Measurements from ENCODE around the gene PCDHA6. TPM values are rescaled to one million over a fixed set of nuclear protein-coding genes. Genes with fewer than 3 reads are reported as not detected.

Gene PCDHA6
- total and polyA plus RNA-seq, 2 experiments from 2014 or later: 0.27 to 3.2 TPM

- H3K9me3 ChIP-seq (ENCODE audit: low read depth): peaks cover 11% of the 10 kb centered on the region
- no peaks in the 10 kb centered on the region for H3K79me2 ChIP-seq
- H3K4me1 ChIP-seq (ENCODE audit: insufficient read depth): no peaks in the 10 kb centered on the region
- H3K4me2 ChIP-seq: no peak overlapping the region
- H3K9me2 ChIP-seq (replicated peaks; ENCODE audit: insufficient read depth): no peaks in the 10 kb centered on the region
- H3K27ac ChIP-seq: no peak overlapping the region
- no peaks in the 10 kb centered on the region for H3K27me3 ChIP-seq
- H3K36me3 ChIP-seq (replicated peaks; ENCODE audit: insufficient read depth, low read depth): no peaks in the 10 kb centered on the region
- H2AFZ ChIP-seq: no peak overlapping the region
- WGBS (ENCODE audit: low lambda C conversion rate, missing lambda C conversion rate): 98% methylated on average over 20 of the region's 22 CpGs
- no peak for TF ChIP-seq EZH2 (IDR thresholded peaks at IDR 0.05; ENCODE audit: borderline replicate concordance)
- no peak for DNase-seq (ENCODE audit: low spot score)
- H4K20me1 ChIP-seq (ENCODE audit: insufficient read depth, poor library complexity, severe bottlenecking): no peaks in the 10 kb centered on the region
- H3K4me3 ChIP-seq: no peak overlapping the region
These were observed 30.2 kb downstream of the PCDHA6 start for GRCh38 chr5:140857987-140858240.

DNA sequence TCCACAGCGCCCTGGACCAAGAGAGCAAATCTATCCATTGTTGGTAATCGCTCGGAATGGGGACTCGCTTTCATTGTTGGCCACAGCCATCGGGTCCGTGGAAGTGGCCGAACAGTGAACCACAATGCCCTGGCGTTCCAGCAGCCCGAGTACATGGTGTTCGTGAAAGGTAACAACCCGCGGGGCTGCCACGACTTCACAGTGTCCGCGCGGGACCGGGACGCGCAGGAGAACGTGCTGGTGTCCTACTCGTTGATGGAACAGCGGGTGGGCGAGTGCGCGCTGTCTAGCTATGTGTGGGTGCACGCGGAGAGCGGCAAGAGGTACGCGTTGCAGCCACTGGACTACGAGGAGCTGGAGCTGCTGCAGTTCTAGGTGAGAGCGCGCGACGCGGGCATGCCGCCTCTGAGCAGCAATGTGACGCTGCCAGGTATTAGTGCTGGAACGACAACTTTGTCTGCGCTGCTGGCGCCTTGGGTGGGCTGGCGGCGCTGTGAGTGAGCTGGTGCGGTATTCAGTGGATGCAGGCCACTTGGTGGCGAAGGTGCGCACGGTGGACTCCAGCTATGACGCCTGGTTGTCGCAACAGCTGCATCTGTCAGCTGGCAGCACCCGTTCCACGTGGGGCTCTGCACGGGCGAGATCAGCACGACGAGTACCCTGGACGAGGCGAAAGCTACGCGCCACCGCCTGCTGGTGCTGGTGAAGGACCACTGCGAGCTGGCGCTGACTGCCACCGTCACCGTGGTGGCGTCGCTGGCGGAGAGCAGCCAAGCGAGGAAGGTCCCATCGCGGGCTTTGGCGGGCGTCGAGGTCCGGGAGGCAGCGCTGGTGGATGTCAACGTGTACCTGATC lies 34.9 kb downstream of the PCDHA6 start:
- Histone ChIP-seq H3K4me2 (no peak overlapping the region), H3K27me3 (no peaks in the 10 kb centered on the region), H3K27ac (no peak overlapping the region), H3K4me1 (ENCODE audit: insufficient read depth) (no peaks in the 10 kb centered on the region), H3K9me2 (replicated peaks; ENCODE audit: insufficient read depth) (no peaks in the 10 kb centered on the region), H3K9me3 (ENCODE audit: low read depth) (peaks cover 11% of the 10 kb centered on the region), H2AFZ (no peak overlapping the region), H4K20me1 (ENCODE audit: insufficient read depth, poor library complexity, severe bottlenecking) (no peaks in the 10 kb centered on the region), H3K4me3 (no peak overlapping the region), H3K36me3 (replicated peaks; ENCODE audit: insufficient read depth, low read depth) (no peaks in the 10 kb centered on the region), H3K79me2 (peaks cover 5% of the 10 kb centered on the region)
- DNase-seq (ENCODE audit: low spot score): no peak
- TF ChIP-seq, protein P1, sequence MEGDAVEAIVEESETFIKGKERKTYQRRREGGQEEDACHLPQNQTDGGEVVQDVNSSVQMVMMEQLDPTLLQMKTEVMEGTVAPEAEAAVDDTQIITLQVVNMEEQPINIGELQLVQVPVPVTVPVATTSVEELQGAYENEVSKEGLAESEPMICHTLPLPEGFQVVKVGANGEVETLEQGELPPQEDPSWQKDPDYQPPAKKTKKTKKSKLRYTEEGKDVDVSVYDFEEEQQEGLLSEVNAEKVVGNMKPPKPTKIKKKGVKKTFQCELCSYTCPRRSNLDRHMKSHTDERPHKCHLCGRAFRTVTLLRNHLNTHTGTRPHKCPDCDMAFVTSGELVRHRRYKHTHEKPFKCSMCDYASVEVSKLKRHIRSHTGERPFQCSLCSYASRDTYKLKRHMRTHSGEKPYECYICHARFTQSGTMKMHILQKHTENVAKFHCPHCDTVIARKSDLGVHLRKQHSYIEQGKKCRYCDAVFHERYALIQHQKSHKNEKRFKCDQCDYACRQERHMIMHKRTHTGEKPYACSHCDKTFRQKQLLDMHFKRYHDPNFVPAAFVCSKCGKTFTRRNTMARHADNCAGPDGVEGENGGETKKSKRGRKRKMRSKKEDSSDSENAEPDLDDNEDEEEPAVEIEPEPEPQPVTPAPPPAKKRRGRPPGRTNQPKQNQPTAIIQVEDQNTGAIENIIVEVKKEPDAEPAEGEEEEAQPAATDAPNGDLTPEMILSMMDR (IDR thresholded peaks at IDR 0.05; ENCODE audit: poor library complexity): no peak
- no peak for TF ChIP-seq EZH2 (IDR thresholded peaks at IDR 0.05; ENCODE audit: borderline replicate concordance)
- 99% methylated on average over 75 of the region's 76 CpGs for WGBS (ENCODE audit: low lambda C conversion rate, missing lambda C conversion rate)

DNA sequence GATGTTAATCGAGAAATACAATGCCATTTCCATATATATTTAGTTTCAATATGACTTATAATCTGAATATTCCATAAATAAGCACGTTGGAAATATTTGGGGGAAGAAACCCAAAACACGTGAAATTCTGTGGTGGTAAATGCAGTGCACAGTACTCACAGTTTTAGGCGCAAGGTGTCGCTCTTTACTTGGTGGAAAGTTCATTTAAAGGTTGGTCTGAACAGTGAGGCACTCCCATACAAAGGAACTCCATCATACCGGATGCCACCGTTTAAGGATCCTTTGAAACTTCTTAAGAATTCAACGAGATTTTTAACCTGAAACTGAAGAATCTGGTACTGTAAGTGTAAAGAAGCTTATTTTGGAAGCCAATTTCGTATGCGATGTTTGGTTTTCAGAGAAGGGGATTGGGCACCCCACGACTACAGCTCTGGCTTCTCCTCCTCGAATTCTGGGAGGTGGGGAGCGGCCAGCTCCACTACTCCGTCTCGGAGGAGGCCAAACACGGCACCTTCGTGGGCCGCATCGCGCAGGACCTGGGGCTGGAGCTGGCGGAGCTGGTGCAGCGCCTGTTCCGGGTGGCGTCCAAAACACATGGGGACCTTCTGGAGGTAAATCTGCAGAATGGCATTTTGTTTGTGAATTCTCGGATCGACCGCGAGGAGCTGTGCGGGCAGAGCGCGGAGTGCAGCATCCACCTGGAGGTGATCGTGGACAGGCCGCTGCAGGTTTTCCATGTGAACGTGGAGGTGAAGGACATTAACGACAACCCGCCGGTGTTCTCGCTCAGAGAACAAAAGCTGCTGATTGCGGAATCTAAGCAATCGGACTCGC lies 41.2 kb downstream of the PCDHA6 start, which contains the start of gene PCDHA11:
Gene PCDHA11, plus strand, starts transcription at position 237 of the 834 bp plus-strand sequence. Its CDS starts 147 bp downstream, at position 384.
- H3K79me2 ChIP-seq: peaks cover 11% of the 10 kb centered on the region
- H3K36me3 ChIP-seq (replicated peaks; ENCODE audit: insufficient read depth, low read depth): no peaks in the 10 kb centered on the region
- WGBS (ENCODE audit: low lambda C conversion rate, missing lambda C conversion rate): 75% methylated on average over 41 of the region's 41 CpGs
- no peaks in the 10 kb centered on the region for H3K9me2 ChIP-seq (replicated peaks; ENCODE audit: insufficient read depth)
- H2AFZ ChIP-seq: no peak within 1 kb of the TSS
- no peak within 1 kb of the TSS for H3K27ac ChIP-seq
- H3K9me3 ChIP-seq (ENCODE audit: low read depth): peaks cover 16% of the 10 kb centered on the region
- no peak for TF ChIP-seq EZH2 (IDR thresholded peaks at IDR 0.05; ENCODE audit: borderline replicate concordance)
- TF ChIP-seq, protein P1 (IDR thresholded peaks at IDR 0.05; ENCODE audit: poor library complexity): peak; percentile 19
- no peak within 1 kb of the TSS for H3K4me3 ChIP-seq
- DNase-seq (ENCODE audit: low spot score): no peak
- peak within 1 kb of the TSS; percentile 54 for H3K4me2 ChIP-seq
- H3K27me3 ChIP-seq: no peaks in the 10 kb centered on the region
- H4K20me1 ChIP-seq (ENCODE audit: insufficient read depth, poor library complexity, severe bottlenecking): no peaks in the 10 kb centered on the region
- no peaks in the 10 kb centered on the region for H3K4me1 ChIP-seq (ENCODE audit: insufficient read depth)

DNA sequence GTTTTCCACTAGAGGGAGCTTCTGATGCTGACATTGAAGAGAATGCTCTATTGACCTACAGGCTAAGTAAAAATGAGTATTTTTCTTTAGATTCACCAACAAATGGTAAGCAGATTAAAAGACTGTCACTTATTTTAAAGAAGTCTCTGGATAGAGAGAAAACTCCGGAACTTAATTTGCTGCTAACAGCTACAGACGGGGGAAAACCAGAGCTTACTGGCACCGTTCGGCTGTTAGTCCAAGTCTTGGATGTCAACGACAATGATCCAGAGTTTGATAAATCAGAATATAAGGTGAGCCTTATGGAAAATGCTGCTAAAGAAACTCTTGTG lies 41.8 kb downstream of the PCDHA6 start:
- Histone ChIP-seq H3K4me3 (no peak overlapping the region), H2AFZ (no peak overlapping the region), H4K20me1 (ENCODE audit: insufficient read depth, poor library complexity, severe bottlenecking) (no peaks in the 10 kb centered on the region), H3K9me2 (replicated peaks; ENCODE audit: insufficient read depth) (no peaks in the 10 kb centered on the region), H3K79me2 (peaks cover 11% of the 10 kb centered on the region), H3K36me3 (replicated peaks; ENCODE audit: insufficient read depth, low read depth) (no peaks in the 10 kb centered on the region), H3K4me1 (ENCODE audit: insufficient read depth) (no peaks in the 10 kb centered on the region), H3K4me2 (peak overlapping the region; percentile 54), H3K27ac (no peak overlapping the region), H3K27me3 (no peaks in the 10 kb centered on the region), H3K9me3 (ENCODE audit: low read depth) (peaks cover 16% of the 10 kb centered on the region)
- no peak for DNase-seq (ENCODE audit: low spot score)
- WGBS (ENCODE audit: low lambda C conversion rate, missing lambda C conversion rate): 95% methylated on average over 5 of the region's 5 CpGs
- TF ChIP-seq EZH2 (IDR thresholded peaks at IDR 0.05; ENCODE audit: borderline replicate concordance) (no peak), EZH2phosphoT487 (IDR thresholded peaks at IDR 0.05; ENCODE audit: low read depth, severe bottlenecking, unreplicated experiment) (no peak)
- TF ChIP-seq, protein P1 (IDR thresholded peaks at IDR 0.05; ENCODE audit: poor library complexity): peak; percentile 5

All from hepatocyte (in vitro differentiated cells).